ENCODE measurements around the gene ARSB. TPM values are rescaled to one million over a fixed set of nuclear protein-coding genes. Genes with fewer than 3 reads are reported as not detected.
A peak's percentile ranks its signal among the peaks of the same experiment; 100 is the strongest.
"Not testable (repeated sequence)": the region's sequence is repeated elsewhere in the genome, so short reads cannot be mapped to it uniquely, and the experiment has no call there.

The ARSB gene
- total RNA-seq, 1 donor from 2014 or later = 1.8 TPM

DNA sequence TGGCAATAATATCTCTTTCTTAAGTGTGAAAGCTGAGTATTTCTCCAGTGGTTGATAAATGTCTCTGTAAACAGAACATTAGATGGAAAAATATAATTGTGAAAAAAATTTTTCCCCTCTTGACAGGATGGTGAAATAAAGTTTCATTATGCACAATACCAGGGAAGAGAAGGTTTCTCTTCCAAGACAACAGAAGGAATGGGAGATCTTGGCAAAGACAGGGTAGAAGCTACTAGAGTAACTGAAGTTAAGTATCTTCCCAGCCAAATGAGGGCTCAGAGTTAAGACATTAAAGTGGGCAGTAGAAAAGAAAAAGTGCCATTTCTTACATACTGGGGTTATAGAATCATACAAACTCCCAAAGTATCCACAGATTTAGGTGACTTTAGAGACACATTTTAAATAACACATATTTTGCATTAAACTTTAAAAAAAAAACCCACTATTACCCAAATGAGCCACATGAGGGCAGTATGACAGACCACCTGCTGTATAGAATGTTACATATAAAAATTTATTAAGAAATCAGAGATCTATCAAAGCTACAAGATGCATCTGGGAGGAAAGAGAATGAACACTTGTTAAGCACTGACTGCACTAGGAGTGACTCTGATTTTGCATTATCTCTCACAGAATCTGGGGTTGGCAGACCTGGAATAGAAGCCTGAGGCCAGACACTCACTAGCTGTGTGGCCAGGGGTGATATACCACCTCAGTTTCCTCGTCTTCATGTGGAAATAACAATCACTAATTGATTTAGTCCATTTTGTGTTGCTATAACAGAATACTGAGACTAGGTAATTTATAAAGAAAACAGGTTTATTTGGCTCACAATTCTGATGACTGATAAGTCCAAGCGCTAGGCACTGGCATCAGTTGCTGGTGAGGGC, 98.5 kb downstream of the ARSB start:
- DNase-seq (ENCODE audit: low read depth) (peak; percentile 16), FAIRE-seq (no peak)
- H3K4me3 ChIP-seq (ENCODE audit: low read depth, low read length) = no peak overlapping the region

DNA sequence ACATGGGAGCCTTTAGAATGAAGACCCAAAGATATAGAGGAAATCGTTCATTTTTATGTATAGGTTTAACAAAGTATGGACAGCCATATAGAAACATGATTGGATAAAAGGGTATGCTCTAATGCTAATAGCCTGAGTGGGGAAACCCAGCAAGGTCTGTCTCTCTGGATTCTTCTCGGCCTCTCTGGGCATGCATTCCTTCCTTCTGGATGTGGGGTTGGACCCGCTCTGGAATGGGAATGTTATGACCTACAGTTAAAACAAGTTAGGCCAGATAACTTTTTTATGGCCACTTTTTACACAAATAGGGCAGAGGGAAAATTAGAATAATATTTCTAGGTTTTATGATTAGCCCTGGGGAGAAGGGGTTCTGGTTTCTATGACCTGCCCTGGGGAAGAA, 103.2 kb downstream of the ARSB start:
- H3K4me3 ChIP-seq (ENCODE audit: low read depth, low read length) = no peak overlapping the region
- H3K27me3 ChIP-seq (ENCODE audit: control insufficient read depth, insufficient read depth, low read length) = no peaks in the 10 kb centered on the region
- no peak for DNase-seq (ENCODE audit: low read depth)
- no peak for FAIRE-seq
- no peaks in the 10 kb centered on the region for H3K36me3 ChIP-seq (ENCODE audit: control insufficient read depth, insufficient read depth, low read length)
- TF ChIP-seq, protein P1, sequence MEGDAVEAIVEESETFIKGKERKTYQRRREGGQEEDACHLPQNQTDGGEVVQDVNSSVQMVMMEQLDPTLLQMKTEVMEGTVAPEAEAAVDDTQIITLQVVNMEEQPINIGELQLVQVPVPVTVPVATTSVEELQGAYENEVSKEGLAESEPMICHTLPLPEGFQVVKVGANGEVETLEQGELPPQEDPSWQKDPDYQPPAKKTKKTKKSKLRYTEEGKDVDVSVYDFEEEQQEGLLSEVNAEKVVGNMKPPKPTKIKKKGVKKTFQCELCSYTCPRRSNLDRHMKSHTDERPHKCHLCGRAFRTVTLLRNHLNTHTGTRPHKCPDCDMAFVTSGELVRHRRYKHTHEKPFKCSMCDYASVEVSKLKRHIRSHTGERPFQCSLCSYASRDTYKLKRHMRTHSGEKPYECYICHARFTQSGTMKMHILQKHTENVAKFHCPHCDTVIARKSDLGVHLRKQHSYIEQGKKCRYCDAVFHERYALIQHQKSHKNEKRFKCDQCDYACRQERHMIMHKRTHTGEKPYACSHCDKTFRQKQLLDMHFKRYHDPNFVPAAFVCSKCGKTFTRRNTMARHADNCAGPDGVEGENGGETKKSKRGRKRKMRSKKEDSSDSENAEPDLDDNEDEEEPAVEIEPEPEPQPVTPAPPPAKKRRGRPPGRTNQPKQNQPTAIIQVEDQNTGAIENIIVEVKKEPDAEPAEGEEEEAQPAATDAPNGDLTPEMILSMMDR (IDR thresholded peaks at IDR 0.05; ENCODE audit: insufficient read depth, low read length, severe bottlenecking) = no peak

More for the DNA sequence above, 98.5 kb downstream of the ARSB start:
- TF ChIP-seq, protein P1 (IDR thresholded peaks at IDR 0.05; ENCODE audit: insufficient read depth, low read length, severe bottlenecking) = peak; percentile 36
- Histone ChIP-seq H3K36me3 (ENCODE audit: control insufficient read depth, insufficient read depth, low read length) (no peaks in the 10 kb centered on the region), H3K27me3 (ENCODE audit: control insufficient read depth, insufficient read depth, low read length) (no peaks in the 10 kb centered on the region)

DNA sequence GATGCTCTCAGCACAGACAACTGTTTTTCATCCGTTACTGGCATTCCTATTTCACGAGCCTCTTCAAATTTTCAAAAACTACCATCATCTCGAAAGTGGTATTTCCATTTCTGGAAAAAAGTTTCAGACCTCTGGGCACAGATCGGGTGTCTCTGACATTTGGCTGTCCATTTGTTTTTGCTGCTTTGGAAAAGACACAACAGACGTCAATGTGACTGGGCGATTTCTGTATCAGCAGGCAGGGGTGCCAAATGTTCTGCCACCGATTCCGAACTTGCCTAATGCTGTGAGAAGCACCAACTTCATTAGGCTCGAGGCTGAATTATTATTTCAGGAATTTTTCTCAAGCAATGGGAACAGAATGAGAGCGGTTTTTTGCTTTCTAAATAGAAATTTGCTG, 105.6 kb downstream of the ARSB start:
- no peaks in the 10 kb centered on the region for H3K27me3 ChIP-seq (ENCODE audit: control insufficient read depth, insufficient read depth, low read length)
- DNase-seq (ENCODE audit: low read depth) (no peak), FAIRE-seq (no peak)
- no peaks in the 10 kb centered on the region for H3K36me3 ChIP-seq (ENCODE audit: control insufficient read depth, insufficient read depth, low read length)
- TF ChIP-seq, protein P1 (IDR thresholded peaks at IDR 0.05; ENCODE audit: insufficient read depth, low read length, severe bottlenecking) = no peak
- no peak overlapping the region for H3K4me3 ChIP-seq (ENCODE audit: low read depth, low read length)

DNA sequence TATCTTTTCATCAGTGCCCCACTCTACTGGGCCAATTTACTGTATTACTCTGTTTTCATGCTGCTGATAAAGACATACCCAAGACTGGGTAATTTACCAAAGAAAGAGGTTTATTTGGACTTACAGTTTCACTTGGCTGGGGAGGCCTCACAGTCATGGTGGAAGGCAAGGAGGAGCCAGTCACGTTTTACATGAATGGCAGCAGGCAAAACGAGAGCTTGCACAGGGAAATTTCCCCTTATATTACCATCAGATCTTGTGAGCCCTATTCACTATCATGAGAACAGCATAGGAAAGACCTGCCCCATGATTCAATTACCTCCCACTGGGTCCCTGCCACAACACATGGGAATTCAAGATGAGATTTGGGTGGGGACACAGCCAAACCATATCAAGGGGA, 119.0 kb downstream of the ARSB start:
- FAIRE-seq; DNase-seq (ENCODE audit: low read depth); H3K27me3 ChIP-seq (ENCODE audit: control insufficient read depth, insufficient read depth, low read length); H3K4me3 ChIP-seq (ENCODE audit: low read depth, low read length); H3K36me3 ChIP-seq (ENCODE audit: control insufficient read depth, insufficient read depth, low read length): not testable (repeated sequence)

DNA sequence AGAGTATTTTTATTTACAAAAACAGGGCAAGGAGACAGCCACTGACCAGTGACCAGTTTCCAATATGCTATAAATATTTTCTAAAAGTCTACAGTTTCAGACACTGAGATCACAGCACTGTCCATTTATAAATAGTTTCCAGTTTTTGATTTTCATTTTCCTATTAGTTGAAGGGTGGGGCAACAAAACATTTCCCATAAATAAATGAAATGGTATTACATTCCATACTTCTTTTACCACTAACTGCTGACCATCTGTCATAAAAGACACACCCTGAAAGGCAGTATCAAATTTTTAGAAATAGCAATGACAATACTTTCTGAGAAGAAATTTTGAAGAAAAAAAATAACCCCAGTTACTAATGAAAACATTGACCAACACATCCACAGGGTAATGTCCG, 126.7 kb downstream of the ARSB start:
- Histone ChIP-seq H3K36me3 (ENCODE audit: control insufficient read depth, insufficient read depth, low read length) (no peaks in the 10 kb centered on the region), H3K27me3 (ENCODE audit: control insufficient read depth, insufficient read depth, low read length) (no peaks in the 10 kb centered on the region), H3K4me3 (ENCODE audit: low read depth, low read length) (no peak overlapping the region)
- DNase-seq (ENCODE audit: low read depth) (no peak), FAIRE-seq (no peak)
- TF ChIP-seq, protein P1 (IDR thresholded peaks at IDR 0.05; ENCODE audit: insufficient read depth, low read length, severe bottlenecking) = no peak

DNA sequence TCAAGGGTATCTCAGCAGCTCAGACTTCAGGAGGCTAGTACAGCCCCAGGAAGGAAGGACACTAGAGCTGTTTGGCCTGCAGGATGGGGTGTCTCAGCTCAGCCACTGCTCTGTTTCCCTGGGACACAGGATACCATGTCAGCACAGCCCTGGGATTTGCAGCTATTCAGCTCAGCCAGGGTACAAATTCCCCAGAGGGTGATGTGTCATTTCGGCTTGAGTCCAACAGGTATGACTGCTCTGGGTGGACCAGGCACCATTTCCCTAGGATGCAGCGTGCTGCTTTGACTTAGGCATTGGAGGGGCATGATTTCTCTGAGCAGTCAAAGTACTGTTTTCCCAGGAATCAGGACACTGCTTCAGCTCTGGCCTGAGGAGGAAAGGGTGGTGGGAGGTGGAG, 130.1 kb downstream of the ARSB start:
- Histone ChIP-seq H3K27me3 (ENCODE audit: control insufficient read depth, insufficient read depth, low read length) (no peaks in the 10 kb centered on the region), H3K4me3 (ENCODE audit: low read depth, low read length) (no peak overlapping the region), H3K36me3 (ENCODE audit: control insufficient read depth, insufficient read depth, low read length) (no peaks in the 10 kb centered on the region)
- TF ChIP-seq, protein P1 (IDR thresholded peaks at IDR 0.05; ENCODE audit: insufficient read depth, low read length, severe bottlenecking) = no peak
- no peak for DNase-seq (ENCODE audit: low read depth)
- no peak for FAIRE-seq

DNA sequence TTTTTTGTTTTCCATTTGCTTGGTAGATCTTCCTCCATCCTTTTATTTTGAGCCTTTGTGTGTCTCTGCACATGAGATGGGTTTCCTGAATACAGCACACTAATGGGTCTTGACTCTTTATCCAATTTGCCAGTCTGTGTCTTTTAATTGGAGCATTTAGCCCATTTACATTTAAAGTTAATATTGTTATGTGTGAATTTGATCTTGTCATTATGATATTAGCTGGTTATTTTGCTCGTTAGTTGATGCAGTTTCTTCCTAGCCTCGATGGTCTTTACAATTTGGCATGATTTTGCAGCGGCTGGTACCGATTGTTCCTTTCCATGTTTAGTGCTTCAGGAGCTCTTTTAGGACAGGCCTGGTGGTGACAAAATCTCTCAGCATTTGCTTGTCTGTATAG, 133.2 kb downstream of the ARSB start:
- H3K36me3 ChIP-seq (ENCODE audit: control insufficient read depth, insufficient read depth, low read length); H3K27me3 ChIP-seq (ENCODE audit: control insufficient read depth, insufficient read depth, low read length); FAIRE-seq; H3K4me3 ChIP-seq (ENCODE audit: low read depth, low read length); DNase-seq (ENCODE audit: low read depth): not testable (repeated sequence)
